H1 (cell line): ENCODE measurements around the gene NOVA1. TPM values are rescaled to one million over a fixed set of nuclear protein-coding genes. Genes with fewer than 3 reads are reported as not detected.
A peak's percentile ranks its signal among the peaks of the same experiment; 100 is the strongest.

Experiments
- CTCF ChIA-PET: fragments of 300-600 bp; sonication (Branson Sonifier 250); formaldehyde crosslinking; loops from one replicate; lab custom pipeline; 2021; ENCODE audit not compliant: partially characterized antibody; lab: Charles Lee
- POLR2A ChIA-PET: fragments of 300-600 bp; sonication (Branson Sonifier 250); formaldehyde crosslinking; loops from one replicate; lab custom pipeline; 2021; ENCODE audit warnings: inconsistent platforms; ENCODE audit not compliant: partially characterized antibody; lab: Charles Lee
- DNase-seq, 2 experiments: peaks; one replicate each; pipeline versions ENCODE4 v3.0.0 to v3.0.0-alpha.2; 2010 to 2022; ENCODE audit warnings: low spot score in 2 of 2, low read depth in 1 of 2, mixed read lengths in 1 of 2
- FAIRE-seq: peaks from 2 replicates; lab custom pipeline; 2011; peaks lifted over from hg19 to GRCh38; lab: Jason Lieb, UNC
- H2AFZ ChIP-seq: 2 replicates; pipeline ENCODE4 v1.8.1; 2012; ENCODE audit warnings: low read length, inconsistent platforms
- H2AK5ac ChIP-seq: 2 replicates; pipeline ENCODE4 v1.6.1; 2013; ENCODE audit warnings: low read depth, low read length
- H2BK120ac ChIP-seq: replicated peaks from 2 replicates; pipeline ENCODE3; 2013; ENCODE audit warnings: low read depth, low read length, inconsistent platforms
- H2BK12ac ChIP-seq: 2 replicates; pipeline ENCODE4 v1.6.1; 2013; ENCODE audit warnings: low read depth, low read length
- H2BK15ac ChIP-seq: 2 replicates; pipeline ENCODE4 v1.6.1; 2013; ENCODE audit warnings: low read length
- H2BK20ac ChIP-seq: 2 replicates; pipeline ENCODE4 v1.6.1; 2013; ENCODE audit warnings: low read length
- H2BK5ac ChIP-seq: 2 replicates; pipeline ENCODE4 v1.6.1; 2013; ENCODE audit warnings: low read depth, low read length
- H3K14ac ChIP-seq: 2 replicates; pipeline ENCODE4 v1.6.1; 2013; ENCODE audit warnings: inconsistent platforms; ENCODE audit not compliant: insufficient read length
- H3K18ac ChIP-seq: 2 replicates; pipeline ENCODE4 v1.6.1; 2013; ENCODE audit warnings: low read length; ENCODE audit errors: extremely low read depth
- H3K23ac ChIP-seq: 2 replicates; pipeline ENCODE4 v1.6.1; 2013; ENCODE audit warnings: inconsistent platforms; ENCODE audit not compliant: insufficient read length
- H3K23me2 ChIP-seq: 2 replicates; pipeline ENCODE4 v1.6.1; 2013; ENCODE audit warnings: low read depth, low read length
- H3K27ac ChIP-seq: 2 replicates; pipeline ENCODE4 v1.6.1; 2011; ENCODE audit warnings: low read depth, low read length, inconsistent platforms
- H3K27me3 ChIP-seq, 4 experiments: replicated peaks in 1 of 4; 1 replicate in 1 of 4; 2 replicates in 3 of 4; pipeline versions ENCODE4 v1.6.1 to v1.8.1; 2011 to 2013; ENCODE audit warnings: low read length in 3 of 4, mild to moderate bottlenecking in 3 of 4, inconsistent platforms in 2 of 4, mixed read lengths in 2 of 4, moderate library complexity in 1 of 4; ENCODE audit not compliant: control insufficient read depth in 3 of 4, insufficient read depth in 3 of 4; ENCODE audit errors: extremely low read depth in 1 of 4
- H3K36me3 ChIP-seq, 4 experiments: 2 replicates each; pipeline versions ENCODE4 v1.6.1 to v1.8.1; 2011 to 2013; ENCODE audit warnings: mild to moderate bottlenecking in 4 of 4, low read length in 3 of 4, moderate library complexity in 2 of 4, control low read depth in 1 of 4, inconsistent platforms in 1 of 4; ENCODE audit not compliant: insufficient read depth in 4 of 4, control insufficient read depth in 2 of 4
- H3K4ac ChIP-seq: replicated peaks from 2 replicates; pipeline ENCODE3; 2013; ENCODE audit warnings: low read length, low read depth, mixed read lengths, inconsistent platforms; ENCODE audit not compliant: insufficient read length
- H3K4me1 ChIP-seq, 4 experiments: replicated peaks in 1 of 4; 1 replicate in 1 of 4; 2 replicates in 3 of 4; pipeline versions ENCODE4 v1.6.1 to v1.8.1; 2011 to 2013; ENCODE audit warnings: low read length in 3 of 4, inconsistent platforms in 2 of 4, mixed read lengths in 1 of 4; ENCODE audit not compliant: insufficient read depth in 4 of 4, control insufficient read depth in 3 of 4
- H3K4me2 ChIP-seq, 2 experiments: 2 replicates each; pipeline versions ENCODE4 v1.6.1 to v1.8.1; 2011 to 2013; ENCODE audit warnings: low read depth in 2 of 2, low read length in 2 of 2, control low read depth in 1 of 2, inconsistent platforms in 1 of 2, mild to moderate bottlenecking in 1 of 2; ENCODE audit not compliant: insufficient read depth in 1 of 2
- H3K4me3 ChIP-seq, 4 experiments: fragments of 200-600, 300-600 bp in 1 of 4; sonication (generic), shearing (Covaris generic), sonication (Bioruptor Twin) in 1 of 4; 2 replicates each; pipeline versions ENCODE4 v1.5.1 to v1.8.1; 2011 to 2016; ENCODE audit warnings: low read length in 4 of 4, low read depth in 3 of 4, control low read depth in 2 of 4, inconsistent platforms in 2 of 4, mild to moderate bottlenecking in 2 of 4, mixed read lengths in 1 of 4, moderate library complexity in 1 of 4; ENCODE audit not compliant: insufficient read depth in 2 of 4; ENCODE audit errors: extremely low read depth in 1 of 4
- H3K56ac ChIP-seq: replicated peaks from 2 replicates; pipeline ENCODE3; 2013; ENCODE audit warnings: low read depth, mild to moderate bottlenecking, mixed read lengths, low read length, inconsistent platforms; ENCODE audit not compliant: insufficient read length
- H3K79me1 ChIP-seq: 2 replicates; pipeline ENCODE4 v1.6.1; 2013; ENCODE audit warnings: low read depth, low read length, control low read depth
- H3K79me2 ChIP-seq, 2 experiments: 2 replicates each; pipeline versions ENCODE4 v1.6.1 to v1.8.1; 2012 to 2013; ENCODE audit warnings: low read length in 2 of 2, mild to moderate bottlenecking in 2 of 2, inconsistent platforms in 1 of 2; ENCODE audit not compliant: insufficient read depth in 2 of 2, control insufficient read depth in 1 of 2
- H3K9ac ChIP-seq, 4 experiments: replicated peaks in 1 of 4; 1 replicate in 1 of 4; 2 replicates in 3 of 4; pipeline versions ENCODE4 v1.6.1 to v1.8.1; 2011 to 2013; ENCODE audit warnings: low read depth in 3 of 4, low read length in 3 of 4, control low read depth in 2 of 4, mild to moderate bottlenecking in 2 of 4, moderate library complexity in 2 of 4, inconsistent platforms in 1 of 4; ENCODE audit errors: extremely low read depth in 1 of 4
- H3K9me3 ChIP-seq, 2 experiments: 2 replicates each; pipeline versions ENCODE4 v1.6.1 to v1.8.1; 2012 to 2013; ENCODE audit warnings: mild to moderate bottlenecking in 2 of 2, moderate library complexity in 2 of 2, control low read depth in 1 of 2, inconsistent platforms in 1 of 2, low read depth in 1 of 2, low read length in 1 of 2, mixed read lengths in 1 of 2; ENCODE audit not compliant: insufficient read depth in 2 of 2
- H4K20me1 ChIP-seq, 2 experiments: replicated peaks in 1 of 2; 2 replicates each; pipeline versions ENCODE3 to v1.8.1; 2011 to 2013; ENCODE audit warnings: inconsistent platforms in 2 of 2, low read length in 2 of 2, mild to moderate bottlenecking in 1 of 2; ENCODE audit not compliant: insufficient read depth in 2 of 2, control insufficient read depth in 1 of 2
- H4K5ac ChIP-seq: 2 replicates; pipeline ENCODE4 v1.6.1; 2013; ENCODE audit warnings: low read length, low read depth, mixed read lengths, inconsistent platforms; ENCODE audit not compliant: insufficient read length
- H4K8ac ChIP-seq: 2 replicates; pipeline ENCODE4 v1.8.0; 2013; ENCODE audit warnings: mild to moderate bottlenecking, moderate library complexity, low read length, inconsistent platforms; ENCODE audit not compliant: insufficient read depth; ENCODE audit errors: extremely low read depth
- H4K91ac ChIP-seq: replicated peaks from 2 replicates; pipeline ENCODE3; 2013; ENCODE audit warnings: low read length, mixed read lengths, inconsistent platforms; ENCODE audit not compliant: insufficient read length
- CTBP2 ChIP-seq: IDR thresholded peaks from 2 replicates; pipeline ENCODE4 v1.7.0; 2011; ENCODE audit warnings: borderline replicate concordance, mild to moderate bottlenecking, moderate library complexity, mixed read lengths, low read length; ENCODE audit not compliant: insufficient read depth, insufficient read length
- HDAC2 ChIP-seq, 2 experiments: fragments of 300-600 bp in 1 of 2; sonication (generic) in 1 of 2; IDR thresholded peaks; 2 replicates each; pipeline ENCODE4 v1.6.1; 2011 to 2012; ENCODE audit warnings: low read depth in 2 of 2, low read length in 2 of 2, mild to moderate bottlenecking in 2 of 2, moderate library complexity in 2 of 2, borderline replicate concordance in 1 of 2, inconsistent platforms in 1 of 2
- MAX ChIP-seq: IDR thresholded peaks from 2 replicates; pipeline ENCODE4 v1.6.1; 2012; ENCODE audit warnings: inconsistent platforms
- POLR2A ChIP-seq, 2 experiments: IDR thresholded peaks; 1 replicate in 1 of 2; 2 replicates in 1 of 2; pipeline ENCODE4 v1.6.1; 2011; ENCODE audit warnings: low read depth in 2 of 2, low read length in 2 of 2, mild to moderate bottlenecking in 2 of 2; ENCODE audit errors: control extremely low read depth in 1 of 2
- RBBP5 ChIP-seq: IDR thresholded peaks from 2 replicates; pipeline ENCODE4 v1.7.1; 2012; ENCODE audit warnings: low read depth, mild to moderate bottlenecking, inconsistent platforms, low read length, moderate library complexity, borderline replicate concordance
- SIN3A ChIP-seq, 2 experiments: IDR thresholded peaks in 1 of 2; conservative IDR thresholded peaks in 1 of 2; 2 replicates each; pipeline ENCODE4 v1.6.1; 2011 to 2012; ENCODE audit warnings: low read length in 2 of 2, improper control_type of control experiment in 1 of 2, low read depth in 1 of 2, mild to moderate bottlenecking in 1 of 2
- TAF7 ChIP-seq: optimal IDR thresholded peaks from 2 replicates; pipeline ENCODE3; 2011; ENCODE audit warnings: low read depth, mild to moderate bottlenecking, inconsistent platforms, low read length, moderate library complexity, borderline replicate concordance
- TCF12 ChIP-seq: IDR thresholded peaks from 2 replicates; pipeline ENCODE4 v1.6.1; 2011; ENCODE audit warnings: low read depth, mild to moderate bottlenecking, low read length
- TEAD4 ChIP-seq: IDR thresholded peaks from 2 replicates; pipeline ENCODE4 v1.6.1; 2012; ENCODE audit warnings: low read depth, low read length, inconsistent platforms, mixed read lengths
- WGBS, 2 experiments: shearing (Covaris generic) in 1 of 2; methylation state at CpG; one replicate each; pipeline versions ENCODE4 v1.1.6 to v1.1.7; 2013 to 2015; ENCODE audit warnings: low lambda C conversion rate in 2 of 2, mixed read lengths in 2 of 2, inconsistent platforms in 1 of 2, low coverage in 1 of 2, missing lambda C conversion rate in 1 of 2; ENCODE audit not compliant: insufficient replicate concordance in 2 of 2, insufficient coverage in 1 of 2, insufficient read length in 1 of 2; ENCODE audit errors: extremely low coverage in 1 of 2, missing lambda C conversion rate in 1 of 2; 5-methylcytosine and 5-hydroxymethylcytosine counted together
- long read RNA-seq, 2 experiments: library from RNA in 1 of 2; library from capped mRNA in 1 of 2; stranded (forward); transcript quantifications; one replicate each; pipeline ENCODE4 v2.0.0, GENCODE V29; 2021; ENCODE audit warnings: inconsistent platforms in 1 of 2
- polyA minus RNA-seq, 3 experiments: library from RNA; depleted of rRNA, polyadenylated mRNA; stranded (reverse); fragments of >200 nt; gene quantifications; 1 replicate in 2 of 3; 2 replicates in 1 of 3; pipeline ENCODE4 v1.2.3, GENCODE V29; 2011
- polyA plus RNA-seq, 7 experiments: library from polyadenylated mRNA; depleted of rRNA in 3 of 7; stranded (reverse) in 5 of 7; unstranded in 2 of 7; fragments of >200 nt in 5 of 7; fragments of 200-250 nt in 2 of 7; gene quantifications; 1 replicate in 5 of 7; 2 replicates in 1 of 7; 4 replicates in 1 of 7; pipeline versions ENCODE4 v1.2.1 to v1.2.3, GENCODE V29; 2011 to 2013; ENCODE audit warnings: missing spikeins in 2 of 7, mixed read lengths in 2 of 7
- total RNA-seq: library from RNA; stranded (reverse); fragmentation: NEBNext Ultra II Directional; extraction: Animal tissue kit (Norgen Biotek cat#: 25700); gene quantifications from 2 replicates; pipeline ENCODE4 v1.2.1, GENCODE V29; 2021

Gene NOVA1
- 12.7 and 13.5 TPM in 2 replicates for total RNA-seq
- 4.9 and 6.8 TPM in 2 replicates for polyA plus RNA-seq (2011; rRNA removed)
- 5.4 TPM for polyA plus RNA-seq (2011; cell fraction: cytosol; rRNA removed)
- 6.0 TPM for polyA plus RNA-seq (2011; cell fraction: nucleus; rRNA removed)
- polyA plus RNA-seq (2012, experiment 1 of 2): 9.1 to 12.8 TPM (median 10.5 TPM) in 4 replicates
- polyA plus RNA-seq (2012, experiment 2 of 2): 6.5 TPM
- 12.0 TPM for polyA plus RNA-seq (2013, experiment 1 of 2)
- polyA plus RNA-seq (2013, experiment 2 of 2): 10.9 TPM
- 6.9 and 12.9 TPM in 2 replicates for polyA minus RNA-seq (2011; rRNA and poly(A)+ RNA removed)
- polyA minus RNA-seq (2011; cell fraction: cytosol; rRNA and poly(A)+ RNA removed): 7.8 TPM
- 36.7 TPM for polyA minus RNA-seq (2011; cell fraction: nucleus; rRNA and poly(A)+ RNA removed)
- long read RNA-seq, experiment 1, partial matches to known transcripts: 1 of 7 reads
- long read RNA-seq, experiment 1, other reads (novel, unspliced or antisense): 3 of 7 reads
- long read RNA-seq, experiment 2, partial matches to known transcripts: 0 of 2 reads
- long read RNA-seq, experiment 2, other reads (novel, unspliced or antisense): 1 of 2 reads

- Histone ChIP-seq H3K18ac (peak within 1 kb of the TSS; percentile 63), H3K4me1 (peaks cover 0 to 6% (median 0%) of the 10 kb centered on the region in 4 experiments; a peak in 1 of 7 replicates), H2BK120ac (no peak within 1 kb of the TSS), H4K5ac (peak within 1 kb of the TSS; percentile 13), H3K9me3 (no peaks in the 10 kb centered on the region), H3K14ac (peak within 1 kb of the TSS; percentile 67), H3K23ac (no peak within 1 kb of the TSS), H4K91ac (peak within 1 kb of the TSS; percentile 90), H3K27me3 (no peaks in the 10 kb centered on the region), H3K79me1 (no peaks in the 10 kb centered on the region), H3K4me2 (peak within 1 kb of the TSS; percentile 88), H3K23me2 (peaks cover 8% of the 10 kb centered on the region; the same call in 1 of the 2 replicates), H2BK20ac (no peak within 1 kb of the TSS), H2AFZ (peak within 1 kb of the TSS; percentile 96), H3K36me3 (no peaks in the 10 kb centered on the region; a peak in 1 of 8 replicates), H3K56ac (peak within 1 kb of the TSS; percentile 85), H2BK5ac (peak within 1 kb of the TSS; percentile 57; the same call in 1 of the 2 replicates), H3K4ac (peak within 1 kb of the TSS; percentile 19), H3K4me3 (peak within 1 kb of the TSS; percentile 80 to 99 (median 94)), H4K8ac (no peak within 1 kb of the TSS; the same call in 1 of the 2 replicates), H3K27ac (peak within 1 kb of the TSS; percentile 74), H2BK12ac (no peak within 1 kb of the TSS), H4K20me1 (no peaks in the 10 kb centered on the region), H2BK15ac (no peak within 1 kb of the TSS), H3K9ac (peak within 1 kb of the TSS; percentile 60 to 80 (median 78)), H3K79me2 (peaks cover 0 to 12% of the 10 kb centered on the region in 2 experiments; a peak in 2 of 4 replicates), H2AK5ac (no peak within 1 kb of the TSS)
- ChIA-PET CTCF (no interaction called here), POLR2A (interaction anchor here (0.7 to 1.5 kb wide), 7 partner anchors 9 to 109 kb away, joined by 3 to 6 read pairs (median 3); no protein-coding TSS in a partner anchor)
- FAIRE-seq (no peak), DNase-seq (peak in 1 of 2 experiments; percentile 0)
- WGBS, 2 experiments: 5% methylated on average over 7 of the region's 36 CpGs; no CpG with 5 or more reads in 1 of the 2 experiments
- no peak for TF ChIP-seq CTBP2
- TF ChIP-seq SIN3A (conservative IDR thresholded peaks at IDR 0.05 in 1 of 2, IDR thresholded peaks at IDR 0.05 in 1 of 2; ENCODE audit: low read depth in 1 of 2, low read length in 2 of 2): peak in 1 of 2 experiments; percentile 56; a peak in 1 of 4 replicates
- no peak for TF ChIP-seq TCF12
- TF ChIP-seq POLR2A (IDR thresholded peaks at IDR 0.05; ENCODE audit: control extremely low read depth in 1 of 2, low read depth in 2 of 2, low read length in 2 of 2): peak in 1 of 2 experiments; percentile 66; a peak in 1 of 3 replicates
- TF ChIP-seq MAX: no peak; the same call in 1 of the 2 replicates
- TF ChIP-seq HDAC2 (IDR thresholded peaks at IDR 0.05; ENCODE audit: borderline replicate concordance in 1 of 2, low read depth in 2 of 2, low read length in 2 of 2): peak in 1 of 2 experiments; percentile 55; a peak in 1 of 4 replicates
- no peak for TF ChIP-seq TEAD4
- TF ChIP-seq RBBP5: peak; percentile 97; the same call in 1 of the 2 replicates
- peak; percentile 0 for TF ChIP-seq TAF7
Measured at GRCh38 chr14:26597589-26598080, at the start of gene NOVA1. Gene NOVA1, minus strand, starts transcription at chr14:26598033. Its CDS starts 597 bp downstream, at chr14:26597436.
